ENCODE results near the gene LOXL3. TPM values are rescaled to one million over a fixed set of nuclear protein-coding genes. Genes with fewer than 3 reads are reported as not detected.

Gene LOXL3, protein sequence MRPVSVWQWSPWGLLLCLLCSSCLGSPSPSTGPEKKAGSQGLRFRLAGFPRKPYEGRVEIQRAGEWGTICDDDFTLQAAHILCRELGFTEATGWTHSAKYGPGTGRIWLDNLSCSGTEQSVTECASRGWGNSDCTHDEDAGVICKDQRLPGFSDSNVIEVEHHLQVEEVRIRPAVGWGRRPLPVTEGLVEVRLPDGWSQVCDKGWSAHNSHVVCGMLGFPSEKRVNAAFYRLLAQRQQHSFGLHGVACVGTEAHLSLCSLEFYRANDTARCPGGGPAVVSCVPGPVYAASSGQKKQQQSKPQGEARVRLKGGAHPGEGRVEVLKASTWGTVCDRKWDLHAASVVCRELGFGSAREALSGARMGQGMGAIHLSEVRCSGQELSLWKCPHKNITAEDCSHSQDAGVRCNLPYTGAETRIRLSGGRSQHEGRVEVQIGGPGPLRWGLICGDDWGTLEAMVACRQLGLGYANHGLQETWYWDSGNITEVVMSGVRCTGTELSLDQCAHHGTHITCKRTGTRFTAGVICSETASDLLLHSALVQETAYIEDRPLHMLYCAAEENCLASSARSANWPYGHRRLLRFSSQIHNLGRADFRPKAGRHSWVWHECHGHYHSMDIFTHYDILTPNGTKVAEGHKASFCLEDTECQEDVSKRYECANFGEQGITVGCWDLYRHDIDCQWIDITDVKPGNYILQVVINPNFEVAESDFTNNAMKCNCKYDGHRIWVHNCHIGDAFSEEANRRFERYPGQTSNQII
- total RNA-seq (under 1 TPM in 1 of 2 experiments, not detected in 1; 0.25 TPM), total RNA-seq (0 to 2.6 (median 0.28) reads per million in 172 experiments)
- 1.3 TPM for polyA plus RNA-seq (2013, experiment 1 of 2)
- polyA plus RNA-seq (2013, experiment 2 of 2): 1.3 TPM

DNA sequence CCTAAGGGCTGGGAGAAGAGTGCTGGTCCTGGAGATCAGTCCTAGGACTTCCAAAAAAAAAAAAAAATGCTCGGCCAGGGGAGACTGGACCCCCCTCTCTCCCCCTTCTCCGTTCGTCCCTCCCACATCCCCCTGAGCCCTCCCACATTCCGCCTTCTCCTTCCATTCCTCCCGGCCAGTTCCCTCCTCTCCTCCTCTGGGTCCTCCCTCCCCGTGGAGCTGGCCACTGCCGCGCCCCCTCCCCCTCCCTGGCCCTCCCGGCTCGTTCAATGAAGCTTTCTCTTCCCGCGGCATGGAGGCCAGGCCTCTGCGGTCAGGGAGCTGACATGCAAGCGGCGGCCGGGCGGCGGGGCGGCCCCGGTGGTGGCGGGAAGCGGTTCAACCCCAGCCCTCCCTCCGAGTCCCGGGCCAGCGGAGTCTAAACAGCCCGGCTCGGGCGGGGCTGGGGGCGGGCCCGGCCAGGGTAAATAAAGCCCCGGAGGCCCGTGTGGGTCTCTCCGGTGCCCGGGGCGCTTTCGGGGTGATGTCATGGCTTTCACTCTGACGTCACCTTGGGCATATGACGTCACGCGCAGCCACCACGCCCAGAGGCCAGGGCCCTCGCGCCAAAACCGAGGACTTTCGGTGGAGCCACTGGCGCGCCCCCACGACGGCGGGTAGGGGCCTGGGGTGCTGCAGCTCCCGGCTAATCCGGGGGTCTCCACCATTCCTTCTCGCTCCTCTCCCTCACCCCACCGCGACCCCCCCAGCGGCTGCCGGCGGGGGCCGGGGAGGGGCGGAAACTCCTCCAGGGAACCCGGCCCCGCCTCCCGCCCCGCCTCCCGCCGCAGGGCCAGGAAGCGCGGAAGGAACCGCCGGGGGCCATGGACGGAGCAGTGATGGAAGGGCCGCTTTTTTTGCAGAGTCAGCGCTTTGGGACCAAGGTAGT lies at the start of gene LOXL3, which contains the start of gene DOK1:
TSS of gene LOXL3 (minus strand) at position 51 of the 928 bp plus-strand sequence. CDS start 1,308 bp downstream, outside the sequence.
TSS of gene DOK1 (plus strand) at position 829 of the 928 bp plus-strand sequence. CDS start at position 864, 35 bp downstream.
- Mint-ChIP-seq H3K9me3 (no peaks in the 10 kb centered on the region), H3K36me3 (ENCODE audit: low read depth) (peaks cover 14% of the 10 kb centered on the region), H3K4me3 (peak within 1 kb of the TSS; percentile 94), H3K4me1 (ENCODE audit: low read depth) (peaks cover 12% of the 10 kb centered on the region), H3K27me3 (peaks cover 26% of the 10 kb centered on the region), H3K27ac (peak within 1 kb of the TSS; percentile 84)
- H3K27me3 ChIP-seq (ENCODE audit: control insufficient read depth in 1 of 2, insufficient read depth in 2 of 2, low read length in 2 of 2): peaks cover 8 to 13% of the 10 kb centered on the region in 2 experiments
- peak within 1 kb of the TSS; percentile 80 for H3K4me3 ChIP-seq (ENCODE audit: low read length)
- H3K9me3 ChIP-seq (ENCODE audit: control insufficient read depth in 1 of 2, insufficient read depth in 1 of 2, low read length in 2 of 2): peaks cover 0 to 10% of the 10 kb centered on the region in 2 experiments
- peak within 1 kb of the TSS; percentile 51 to 75 for H3K27ac ChIP-seq (ENCODE audit: low read depth in 1 of 2, low read length in 2 of 2)
- ChIA-PET POLR2A (interaction anchor here (1.3 kb wide), 1 partner anchor 96 kb away, joined by 3 read pairs; the partner anchor contains the start of gene WBP1), CTCF (no interaction called here)
- intact Hi-C loops (cut with DNase I, micrococcal nuclease): loop anchor here (1.0 to 10.0 kb wide), 3 partner anchors 24 to 101 kb away; partner anchors contain the start of genes AUP1 (in 1 of the 2), HTRA2 (in 1 of the 2) and SEMA4F (in 1 of the 2)
- peaks cover 12% of the 10 kb centered on the region for H3K36me3 ChIP-seq (ENCODE audit: insufficient read depth, low read length)
- TF ChIP-seq, protein P1, sequence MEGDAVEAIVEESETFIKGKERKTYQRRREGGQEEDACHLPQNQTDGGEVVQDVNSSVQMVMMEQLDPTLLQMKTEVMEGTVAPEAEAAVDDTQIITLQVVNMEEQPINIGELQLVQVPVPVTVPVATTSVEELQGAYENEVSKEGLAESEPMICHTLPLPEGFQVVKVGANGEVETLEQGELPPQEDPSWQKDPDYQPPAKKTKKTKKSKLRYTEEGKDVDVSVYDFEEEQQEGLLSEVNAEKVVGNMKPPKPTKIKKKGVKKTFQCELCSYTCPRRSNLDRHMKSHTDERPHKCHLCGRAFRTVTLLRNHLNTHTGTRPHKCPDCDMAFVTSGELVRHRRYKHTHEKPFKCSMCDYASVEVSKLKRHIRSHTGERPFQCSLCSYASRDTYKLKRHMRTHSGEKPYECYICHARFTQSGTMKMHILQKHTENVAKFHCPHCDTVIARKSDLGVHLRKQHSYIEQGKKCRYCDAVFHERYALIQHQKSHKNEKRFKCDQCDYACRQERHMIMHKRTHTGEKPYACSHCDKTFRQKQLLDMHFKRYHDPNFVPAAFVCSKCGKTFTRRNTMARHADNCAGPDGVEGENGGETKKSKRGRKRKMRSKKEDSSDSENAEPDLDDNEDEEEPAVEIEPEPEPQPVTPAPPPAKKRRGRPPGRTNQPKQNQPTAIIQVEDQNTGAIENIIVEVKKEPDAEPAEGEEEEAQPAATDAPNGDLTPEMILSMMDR (IDR thresholded peaks at IDR 0.05): no peak
- DNase-seq: peak; percentile 58 to 89 (median 78)
- H3K4me1 ChIP-seq (ENCODE audit: insufficient read depth, low read length): peaks cover 35% of the 10 kb centered on the region
- ATAC-seq (ENCODE audit: poor library complexity): peak; percentile 82

DNA sequence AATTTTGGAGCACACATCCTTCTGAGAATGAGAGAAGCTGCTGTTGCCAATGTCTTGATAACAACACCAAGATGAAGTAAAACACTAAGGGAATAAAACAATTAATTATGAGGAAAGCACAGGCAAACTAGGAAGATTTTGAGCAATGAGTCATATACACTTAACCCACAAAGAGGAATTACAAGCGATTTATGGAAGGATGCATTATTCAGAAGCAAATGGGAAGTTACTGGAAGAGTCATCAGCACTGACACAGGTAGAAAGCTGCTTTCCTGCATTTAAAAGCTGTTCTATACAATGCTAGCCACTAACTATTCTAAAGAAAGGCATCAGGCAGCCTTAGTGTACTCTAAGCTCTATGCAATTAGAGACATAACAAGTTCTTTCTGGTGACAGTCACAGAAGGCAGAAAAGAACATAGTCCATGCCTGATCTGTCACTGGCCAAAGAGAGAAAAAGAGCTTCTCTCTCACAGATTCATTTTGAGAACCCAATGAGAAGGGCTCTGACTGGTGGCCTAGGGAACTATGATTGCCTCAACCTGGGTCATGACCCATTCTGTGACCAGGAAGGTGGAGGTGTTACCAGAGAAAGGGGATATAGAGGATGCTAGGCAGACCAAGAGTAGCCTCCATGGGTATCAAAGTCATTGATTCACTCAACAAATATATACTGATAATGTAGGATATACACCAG lies 49.0 kb upstream of the LOXL3 start:
- peaks cover 8 to 35% of the 10 kb centered on the region in 2 experiments for H3K27me3 ChIP-seq (ENCODE audit: control insufficient read depth in 1 of 2, insufficient read depth in 2 of 2, low read length in 2 of 2)
- H3K9me3 Mint-ChIP-seq: no peaks in the 10 kb centered on the region
- DNase-seq: no peak
- ATAC-seq (ENCODE audit: poor library complexity): no peak
- TF ChIP-seq, protein P1 (IDR thresholded peaks at IDR 0.05): no peak
- H3K4me3 Mint-ChIP-seq: no peak overlapping the region
- H3K27ac Mint-ChIP-seq: no peak overlapping the region
- H3K9me3 ChIP-seq (ENCODE audit: control insufficient read depth in 1 of 2, insufficient read depth in 1 of 2, low read length in 2 of 2): no peaks in the 10 kb centered on the region
- no peaks in the 10 kb centered on the region for H3K4me1 ChIP-seq (ENCODE audit: insufficient read depth, low read length)
- no peaks in the 10 kb centered on the region for H3K36me3 Mint-ChIP-seq (ENCODE audit: low read depth)
- no peaks in the 10 kb centered on the region for H3K4me1 Mint-ChIP-seq (ENCODE audit: low read depth)
- intact Hi-C loops (cut with DNase I, micrococcal nuclease): no loop called here
- H3K36me3 ChIP-seq (ENCODE audit: insufficient read depth, low read length): no peaks in the 10 kb centered on the region
- CTCF ChIA-PET: no interaction called here
- POLR2A ChIA-PET: no interaction called here
- no peak overlapping the region for H3K27ac ChIP-seq (ENCODE audit: low read depth in 1 of 2, low read length in 2 of 2)
- H3K27me3 Mint-ChIP-seq: peaks cover 39% of the 10 kb centered on the region
- H3K4me3 ChIP-seq (ENCODE audit: low read length): no peak overlapping the region

Measured in CD4-positive, alpha-beta T cell (primary cell).